Testis (tissue), 3 donors: ENCODE results near the gene GABBR2. TPM values are rescaled to one million over a fixed set of nuclear protein-coding genes. Genes with fewer than 3 reads are reported as not detected.

Experiments
- DNase-seq: peaks from one replicate; pipeline ENCODE4 v3.0.0-alpha.2; 2019
- H3K27ac ChIP-seq, 2 donors: fragments of 200-600 bp; sonication (generic); one replicate each; pipeline ENCODE4 v1.5.1; 2019
- H3K27me3 ChIP-seq: fragments of 200-600 bp; sonication (generic); one replicate; pipeline ENCODE4 v1.5.1; 2019
- H3K36me3 ChIP-seq: fragments of 200-600 bp; sonication (generic); one replicate; pipeline ENCODE4 v1.5.1; 2017; ENCODE audit warnings: low read depth; ENCODE audit errors: missing control alignments
- H3K4me1 ChIP-seq: fragments of 200-600 bp; sonication (generic); one replicate; pipeline ENCODE4 v1.5.1; 2019
- H3K4me3 ChIP-seq, 2 donors: fragments of 200-600 bp; sonication (generic); one replicate each; pipeline ENCODE4 v1.5.1; 2017 to 2019
- H3K9me3 ChIP-seq: fragments of 200-600 bp; sonication (generic); one replicate; pipeline ENCODE4 v1.5.1; 2017
- CTCF ChIP-seq, 3 experiments: fragments of 450-650 bp in 2 of 3; fragments of 200-600 bp in 1 of 3; sonication (generic) in 1 of 3; IDR thresholded peaks; one replicate each; pipeline ENCODE4 v1.5.1; 2016 to 2019; ENCODE audit warnings: antibody characterized with exemption in 3 of 3, mild to moderate bottlenecking in 2 of 3, moderate library complexity in 1 of 3
- POLR2A ChIP-seq: fragments of 450-650 bp; IDR thresholded peaks from one replicate; pipeline ENCODE4 v1.6.1; 2017; ENCODE audit warnings: antibody characterized with exemption, mild to moderate bottlenecking, moderate library complexity
- WGBS, 2 donors: methylation state at CpG; one replicate each; pipeline ENCODE4 v1.1.5; 2018; 5-methylcytosine and 5-hydroxymethylcytosine counted together
- intact Hi-C: fragments of 100-400 bp; cut with DNase I; formaldehyde crosslinking; loops from one replicate; pipeline ENCODE4 v1.15.1; 2023; ENCODE audit warnings: low total_unique reads
- polyA plus RNA-seq: library from polyadenylated mRNA; stranded (reverse); fragments of 350-450 nt; fragmentation: Illumina TruSeq; extraction: RNeasy Lipid Tissue Mini Kit (QIAGEN cat#74804); gene quantifications from one replicate; pipeline ENCODE4 v1.2.3, GENCODE V29; 2014; ENCODE audit warnings: low read depth, low replicate concordance; ENCODE audit not compliant: insufficient read depth
- total RNA-seq, 2 donors: library from RNA; depleted of rRNA; stranded (reverse); fragments of >200 nt; gene quantifications; one replicate each; pipeline ENCODE4 v1.2.3, GENCODE V29; 2016

The GABBR2 gene
- total and polyA plus RNA-seq, 3 donors from 2014 or later = 3.0 to 8.1 (median 6.9) TPM

DNA sequence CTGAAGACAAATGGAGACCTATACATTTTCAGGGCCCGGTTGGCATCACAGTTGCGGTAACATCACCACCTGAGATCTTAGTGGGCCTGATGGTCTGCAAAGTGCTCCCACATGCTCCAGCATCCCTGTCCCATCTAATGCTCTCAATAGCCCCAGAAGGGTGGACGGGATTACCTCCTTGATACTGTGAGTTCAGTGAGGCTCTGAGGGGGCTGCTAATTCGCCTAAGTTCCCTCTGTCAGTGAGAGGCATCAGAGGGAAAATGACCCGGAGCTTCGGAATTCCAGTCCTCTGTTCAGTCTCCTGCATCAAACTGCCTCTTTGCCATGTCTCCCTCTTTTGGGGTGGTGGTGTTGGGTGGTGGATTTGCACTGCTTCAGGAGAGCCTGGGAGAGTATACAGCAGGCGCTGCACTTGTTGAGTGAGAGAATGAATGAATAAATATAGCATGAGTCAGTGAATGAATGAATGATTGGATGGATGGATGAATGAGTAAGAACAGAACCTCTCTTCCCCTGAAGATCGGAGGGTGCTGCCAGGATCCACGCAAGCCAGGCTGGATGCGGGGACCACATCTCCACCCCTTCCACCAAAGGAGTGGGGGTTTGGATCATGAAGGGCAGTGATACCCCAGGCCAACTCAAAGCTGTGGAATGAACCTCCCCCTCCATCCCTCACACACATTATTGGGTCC lies 141.0 kb downstream of the GABBR2 start:
- no peak for DNase-seq
- intact Hi-C loops = no loop called here

GRCh38 chr9:98565152-98566135 lies 143.3 kb downstream of the GABBR2 start:
- WGBS, 2 donors = 94 to 99% methylated on average over 10 to 15 of the region's 15 CpGs

More for the DNA sequence above, 141.0 kb downstream of the GABBR2 start:
- Histone ChIP-seq H3K36me3 (no peaks in the 10 kb centered on the region), H3K27me3 (no peaks in the 10 kb centered on the region), H3K4me3 (no peak overlapping the region), H3K27ac (no peak overlapping the region), H3K4me1 (no peaks in the 10 kb centered on the region), H3K9me3 (no peaks in the 10 kb centered on the region)
- 88 to 91% methylated on average over 9 to 10 of the region's 10 CpGs for WGBS, 2 donors
- no peak for TF ChIP-seq CTCF (IDR thresholded peaks at IDR 0.05)
- TF ChIP-seq POLR2A = no peak

DNA sequence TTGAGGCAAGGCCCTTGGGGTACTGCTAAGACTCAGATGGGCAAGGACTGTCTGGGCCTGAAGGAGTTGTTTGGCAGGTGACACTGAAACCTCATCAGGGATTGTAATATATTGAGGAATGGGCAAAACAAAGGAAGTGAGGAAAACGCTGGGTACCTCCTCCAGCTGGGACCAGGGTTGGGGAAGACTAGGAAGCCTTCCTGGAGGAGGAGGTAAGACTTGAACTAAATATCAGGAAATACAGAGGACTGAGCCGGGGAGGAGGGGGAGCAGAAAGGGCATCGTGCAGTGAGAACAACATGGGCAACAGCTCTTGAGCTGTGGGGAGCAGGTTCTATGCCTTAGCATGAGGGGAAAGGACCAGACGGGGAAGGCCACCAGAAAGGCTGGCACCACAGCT lies 144.0 kb downstream of the GABBR2 start:
- H3K4me3 ChIP-seq = no peak overlapping the region
- 86% methylated on average over 4 of the region's 4 CpGs for WGBS, 2 donors
- intact Hi-C loops = no loop called here
- TF ChIP-seq CTCF (IDR thresholded peaks at IDR 0.05) = no peak
- no peak for TF ChIP-seq POLR2A
- no peak overlapping the region for H3K27ac ChIP-seq
- H3K36me3 ChIP-seq = no peaks in the 10 kb centered on the region
- H3K27me3 ChIP-seq = no peaks in the 10 kb centered on the region
- no peaks in the 10 kb centered on the region for H3K4me1 ChIP-seq
- H3K9me3 ChIP-seq = no peaks in the 10 kb centered on the region
- no peak for DNase-seq

More at GRCh38 chr9:98565152-98566135, 143.3 kb downstream of the GABBR2 start:
- no peaks in the 10 kb centered on the region for H3K36me3 ChIP-seq
- H3K27me3 ChIP-seq = no peaks in the 10 kb centered on the region
- TF ChIP-seq POLR2A (no peak), CTCF (IDR thresholded peaks at IDR 0.05) (no peak)
- no peak overlapping the region for H3K4me3 ChIP-seq
- no peaks in the 10 kb centered on the region for H3K4me1 ChIP-seq
- intact Hi-C loops = no loop called here
- H3K27ac ChIP-seq = no peak overlapping the region
- H3K9me3 ChIP-seq = no peaks in the 10 kb centered on the region
- no peak for DNase-seq

GRCh38 chr9:98563988-98564387 lies 144.7 kb downstream of the GABBR2 start:
- intact Hi-C loops = no loop called here
- Histone ChIP-seq H3K4me1 (no peaks in the 10 kb centered on the region), H3K36me3 (no peaks in the 10 kb centered on the region), H3K4me3 (no peak overlapping the region), H3K9me3 (no peaks in the 10 kb centered on the region), H3K27ac (no peak overlapping the region), H3K27me3 (no peaks in the 10 kb centered on the region)
- WGBS, 2 donors = 71 to 79% methylated on average over 6 of the region's 6 CpGs
- TF ChIP-seq CTCF (IDR thresholded peaks at IDR 0.05) (no peak), POLR2A (no peak)
- DNase-seq = no peak
